HCT116 (cell line): Measurements from ENCODE around the gene ADAMTS16.

ENCODE experiments used
- EGR1 ChIP-seq: IDR thresholded peaks from 2 replicates; pipeline ENCODE4 v1.6.1; 2012; ENCODE audit warnings: low read depth
- EZH2 ChIP-seq: fragments of 200-600 bp; sonication (generic); IDR thresholded peaks from 2 replicates; pipeline ENCODE4 v1.6.1; 2017; ENCODE audit warnings: antibody characterized with exemption, mixed run types
- JUND ChIP-seq: IDR thresholded peaks from 2 replicates; pipeline ENCODE4 v1.6.1; 2012
- POLR2A ChIP-seq: IDR thresholded peaks from 2 replicates; pipeline ENCODE4 v1.7.0; 2011; ENCODE audit warnings: borderline replicate concordance; ENCODE audit not compliant: insufficient read depth, insufficient read length; ENCODE audit errors: extremely low read depth
- POLR2AphosphoS5 ChIP-seq: IDR thresholded peaks from 2 replicates; pipeline ENCODE4 v1.6.1; 2011; ENCODE audit warnings: mild to moderate bottlenecking, low read depth, low read length, moderate library complexity
- RAD21 ChIP-seq: IDR thresholded peaks from 2 replicates; pipeline ENCODE4 v1.6.1; 2012; ENCODE audit warnings: low read depth, mild to moderate bottlenecking
- TF ChIP-seq, protein P1 (sequence below), 3 experiments: fragments of 200-600 bp in 1 of 3; sonication (generic) in 1 of 3; IDR thresholded peaks in 2 of 3; conservative IDR thresholded peaks in 1 of 3; 2 replicates each; pipeline ENCODE4 v1.5.1; 2012 to 2017; ENCODE audit warnings: low read depth in 2 of 3, low read length in 2 of 3, antibody characterized with exemption in 1 of 3, borderline replicate concordance in 1 of 3, control low read depth in 1 of 3, mild to moderate bottlenecking in 1 of 3, mixed read lengths in 1 of 3, mixed run types in 1 of 3, moderate library complexity in 1 of 3; ENCODE audit not compliant: insufficient read depth in 1 of 3
- TF ChIP-seq, protein P2 (sequence below): IDR thresholded peaks from 2 replicates; pipeline ENCODE4 v1.6.1; 2012

GRCh38 chr5:5352675-5353074, 212.5 kb downstream of the ADAMTS16 start:
- TF ChIP-seq POLR2AphosphoS5: no peak
- no peak for TF ChIP-seq JUND
- TF ChIP-seq, protein P1, sequence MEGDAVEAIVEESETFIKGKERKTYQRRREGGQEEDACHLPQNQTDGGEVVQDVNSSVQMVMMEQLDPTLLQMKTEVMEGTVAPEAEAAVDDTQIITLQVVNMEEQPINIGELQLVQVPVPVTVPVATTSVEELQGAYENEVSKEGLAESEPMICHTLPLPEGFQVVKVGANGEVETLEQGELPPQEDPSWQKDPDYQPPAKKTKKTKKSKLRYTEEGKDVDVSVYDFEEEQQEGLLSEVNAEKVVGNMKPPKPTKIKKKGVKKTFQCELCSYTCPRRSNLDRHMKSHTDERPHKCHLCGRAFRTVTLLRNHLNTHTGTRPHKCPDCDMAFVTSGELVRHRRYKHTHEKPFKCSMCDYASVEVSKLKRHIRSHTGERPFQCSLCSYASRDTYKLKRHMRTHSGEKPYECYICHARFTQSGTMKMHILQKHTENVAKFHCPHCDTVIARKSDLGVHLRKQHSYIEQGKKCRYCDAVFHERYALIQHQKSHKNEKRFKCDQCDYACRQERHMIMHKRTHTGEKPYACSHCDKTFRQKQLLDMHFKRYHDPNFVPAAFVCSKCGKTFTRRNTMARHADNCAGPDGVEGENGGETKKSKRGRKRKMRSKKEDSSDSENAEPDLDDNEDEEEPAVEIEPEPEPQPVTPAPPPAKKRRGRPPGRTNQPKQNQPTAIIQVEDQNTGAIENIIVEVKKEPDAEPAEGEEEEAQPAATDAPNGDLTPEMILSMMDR (IDR thresholded peaks at IDR 0.05 in 2 of 3, conservative IDR thresholded peaks at IDR 0.05 in 1 of 3; ENCODE audit: borderline replicate concordance in 1 of 3, insufficient read depth in 1 of 3, low read depth in 2 of 3, low read length in 2 of 3): no peak
- TF ChIP-seq EZH2: no peak
- TF ChIP-seq, protein P2, sequence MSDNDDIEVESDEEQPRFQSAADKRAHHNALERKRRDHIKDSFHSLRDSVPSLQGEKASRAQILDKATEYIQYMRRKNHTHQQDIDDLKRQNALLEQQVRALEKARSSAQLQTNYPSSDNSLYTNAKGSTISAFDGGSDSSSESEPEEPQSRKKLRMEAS: no peak
- TF ChIP-seq POLR2A: no peak
- no peak for TF ChIP-seq EGR1
- TF ChIP-seq RAD21: no peak
